Uterus (tissue), 4 donors: ENCODE data around the gene BCAS3. TPM values are rescaled to one million over a fixed set of nuclear protein-coding genes. Genes with fewer than 3 reads are reported as not detected.
A peak's percentile ranks its signal among the peaks of the same experiment; 100 is the strongest.

Experiments
- DNase-seq, 2 donors: peaks; one replicate each; pipeline ENCODE4 v3.0.0-alpha.2; 2019 to 2020
- H3K27ac ChIP-seq, 2 donors: fragments of 200-600 bp; sonication (generic); 1 replicate in 1 of 2; 2 replicates in 1 of 2; pipeline ENCODE4 v1.5.1; 2016 to 2018
- H3K27me3 ChIP-seq, 2 donors: fragments of 200-600 bp; sonication (generic); one replicate each; pipeline ENCODE4 v1.5.1; 2018 to 2019; ENCODE audit warnings: control low read depth in 1 of 2
- H3K36me3 ChIP-seq, 2 donors: fragments of 200-600 bp; sonication (generic); one replicate each; pipeline ENCODE4 v1.5.1; 2019; ENCODE audit warnings: control low read depth in 1 of 2
- H3K4me1 ChIP-seq, 2 donors: fragments of 200-600 bp; sonication (generic); one replicate each; pipeline ENCODE4 v1.5.1; 2018 to 2019; ENCODE audit warnings: control low read depth in 1 of 2
- H3K4me3 ChIP-seq, 2 donors: fragments of 200-600 bp; sonication (generic); 1 replicate in 1 of 2; 2 replicates in 1 of 2; pipeline ENCODE4 v1.5.1; 2018 to 2019; ENCODE audit warnings: mild to moderate bottlenecking in 1 of 2
- H3K9me3 ChIP-seq, 2 donors: fragments of 200-600 bp; sonication (generic); one replicate each; pipeline ENCODE4 v1.5.1; 2019; ENCODE audit warnings: control low read depth in 1 of 2
- POLR2A ChIP-seq, 2 donors: fragments of 450-650 bp; IDR thresholded peaks; one replicate each; pipeline ENCODE4 v1.6.1; 2016; ENCODE audit warnings: antibody characterized with exemption in 2 of 2, mild to moderate bottlenecking in 1 of 2, moderate library complexity in 1 of 2
- intact Hi-C: fragments of 100-400 bp; cut with DNase I; formaldehyde crosslinking; loops from one replicate; pipeline ENCODE4 v1.15.1; 2023; ENCODE audit warnings: low total_unique reads
- total RNA-seq, 4 donors: library from RNA; depleted of rRNA in 3 of 4; stranded (reverse); fragments of >200 nt in 3 of 4; gene quantifications; one replicate each; pipeline versions ENCODE4 v1.1.0 to v1.2.4, GENCODE V29; 2014 to 2023
- TF ChIP-seq, protein P1 (sequence below), 4 experiments: fragments of 200-600 bp in 2 of 4; fragments of 450-650 bp in 2 of 4; sonication (generic) in 2 of 4; IDR thresholded peaks; one replicate each; pipeline ENCODE4 v1.5.1; 2016 to 2019; ENCODE audit warnings: antibody characterized with exemption in 4 of 4, mild to moderate bottlenecking in 2 of 4, moderate library complexity in 1 of 4
- donor health status: DM: yes; HTN: yes; CAD: no.

The BCAS3 gene
- total RNA-seq, 4 donors from 2014 or later = 42.6 to 147 (median 83.7) TPM

DNA sequence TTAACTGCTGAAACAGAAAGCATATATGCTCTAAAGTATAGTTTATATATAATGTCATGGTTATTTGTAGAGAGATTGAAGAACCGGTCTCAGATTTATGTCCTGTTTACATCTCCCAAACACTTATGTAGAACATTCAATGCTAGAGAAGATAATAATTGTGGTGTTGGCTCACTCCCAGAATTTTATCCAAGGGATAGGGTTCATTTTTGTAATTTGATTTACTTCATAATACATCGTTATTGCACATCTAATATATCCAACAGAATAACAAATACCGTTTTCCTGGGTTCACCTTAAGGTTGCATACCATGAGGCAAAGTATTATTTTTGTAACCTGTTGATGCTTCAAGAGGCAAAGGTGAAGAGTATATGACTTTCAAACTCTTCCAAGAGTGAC lies 519.1 kb downstream of the BCAS3 start:
- no peak for DNase-seq
- intact Hi-C loops = no loop called here
- Histone ChIP-seq H3K4me1 (no peaks in the 10 kb centered on the region), H3K27ac (no peak overlapping the region), H3K9me3 (no peaks in the 10 kb centered on the region), H3K4me3 (no peak overlapping the region), H3K27me3 (no peaks in the 10 kb centered on the region), H3K36me3 (no peaks in the 10 kb centered on the region)
- TF ChIP-seq POLR2A (IDR thresholded peaks at IDR 0.05) = no peak
- TF ChIP-seq, protein P1, sequence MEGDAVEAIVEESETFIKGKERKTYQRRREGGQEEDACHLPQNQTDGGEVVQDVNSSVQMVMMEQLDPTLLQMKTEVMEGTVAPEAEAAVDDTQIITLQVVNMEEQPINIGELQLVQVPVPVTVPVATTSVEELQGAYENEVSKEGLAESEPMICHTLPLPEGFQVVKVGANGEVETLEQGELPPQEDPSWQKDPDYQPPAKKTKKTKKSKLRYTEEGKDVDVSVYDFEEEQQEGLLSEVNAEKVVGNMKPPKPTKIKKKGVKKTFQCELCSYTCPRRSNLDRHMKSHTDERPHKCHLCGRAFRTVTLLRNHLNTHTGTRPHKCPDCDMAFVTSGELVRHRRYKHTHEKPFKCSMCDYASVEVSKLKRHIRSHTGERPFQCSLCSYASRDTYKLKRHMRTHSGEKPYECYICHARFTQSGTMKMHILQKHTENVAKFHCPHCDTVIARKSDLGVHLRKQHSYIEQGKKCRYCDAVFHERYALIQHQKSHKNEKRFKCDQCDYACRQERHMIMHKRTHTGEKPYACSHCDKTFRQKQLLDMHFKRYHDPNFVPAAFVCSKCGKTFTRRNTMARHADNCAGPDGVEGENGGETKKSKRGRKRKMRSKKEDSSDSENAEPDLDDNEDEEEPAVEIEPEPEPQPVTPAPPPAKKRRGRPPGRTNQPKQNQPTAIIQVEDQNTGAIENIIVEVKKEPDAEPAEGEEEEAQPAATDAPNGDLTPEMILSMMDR (IDR thresholded peaks at IDR 0.05) = no peak

DNA sequence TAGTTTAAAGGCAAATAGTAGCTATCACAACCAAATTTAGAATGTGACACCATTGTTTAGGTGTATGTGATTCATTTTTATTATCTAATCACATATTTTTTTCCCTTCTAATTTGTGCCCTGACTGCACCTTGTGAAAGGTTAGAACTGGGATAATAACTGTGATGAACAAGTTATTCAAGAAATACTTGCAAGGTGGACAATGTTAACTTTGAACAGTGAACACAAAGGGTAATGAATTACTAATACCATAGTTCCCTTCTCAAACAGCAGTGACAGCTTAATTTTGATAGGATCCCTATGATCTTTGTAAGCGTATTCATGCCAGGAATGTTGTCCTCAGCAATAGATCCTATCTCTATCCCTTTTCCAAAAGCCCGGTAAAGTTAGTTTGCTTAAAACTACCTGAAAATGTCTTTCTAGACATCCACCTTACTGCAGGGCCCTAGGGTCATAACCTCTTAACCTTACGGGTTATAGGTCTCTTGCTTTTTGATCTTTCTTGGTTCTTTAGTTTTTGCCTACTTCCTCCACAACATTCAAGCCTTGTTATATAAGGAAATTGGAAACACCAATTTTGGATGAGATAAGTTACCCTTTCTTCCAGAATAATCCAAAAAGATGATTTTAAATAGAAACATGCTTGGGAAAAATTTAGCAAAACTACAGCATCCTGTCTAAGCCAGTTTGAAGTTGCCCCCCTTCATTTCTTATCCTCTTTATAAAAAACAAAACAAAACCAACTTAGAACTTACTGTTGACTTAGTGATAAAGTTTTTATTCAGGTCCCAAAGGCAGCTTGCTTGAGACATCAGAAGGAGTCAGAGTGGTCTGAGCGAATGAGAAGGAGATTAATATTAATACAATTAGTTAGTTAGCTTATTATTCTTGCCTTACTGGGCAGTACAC lies 522.0 kb downstream of the BCAS3 start:
- no peaks in the 10 kb centered on the region for H3K36me3 ChIP-seq
- no peak for DNase-seq
- intact Hi-C loops = no loop called here
- H3K4me3 ChIP-seq = no peak overlapping the region
- H3K4me1 ChIP-seq = no peaks in the 10 kb centered on the region
- no peaks in the 10 kb centered on the region for H3K27me3 ChIP-seq
- no peak for TF ChIP-seq POLR2A (IDR thresholded peaks at IDR 0.05)
- TF ChIP-seq, protein P1 (IDR thresholded peaks at IDR 0.05) = no peak
- H3K9me3 ChIP-seq = no peaks in the 10 kb centered on the region
- H3K27ac ChIP-seq = peak overlapping the region in 1 of 2 donors; percentile 15

DNA sequence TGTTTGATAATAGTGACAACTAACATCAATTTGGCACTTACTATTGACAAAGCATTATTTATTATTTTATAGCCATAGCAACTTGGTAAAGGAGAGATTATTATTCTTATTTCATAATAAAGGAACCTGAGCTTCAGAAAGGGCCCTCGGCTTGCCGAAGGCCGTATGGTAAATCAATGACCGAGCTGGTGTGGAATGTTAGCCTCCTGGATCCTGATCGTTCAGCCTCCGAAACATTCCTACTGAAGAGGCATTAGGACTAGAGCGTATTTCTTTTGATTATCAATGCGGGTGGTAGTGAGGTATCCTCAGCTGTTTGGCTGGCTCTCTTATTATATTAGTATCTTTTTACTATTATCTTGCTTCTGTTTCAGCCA lies 522.7 kb downstream of the BCAS3 start:
- Histone ChIP-seq H3K27ac (peak overlapping the region in 1 of 2 donors; percentile 15), H3K4me3 (no peak overlapping the region), H3K36me3 (no peaks in the 10 kb centered on the region), H3K27me3 (no peaks in the 10 kb centered on the region), H3K4me1 (no peaks in the 10 kb centered on the region), H3K9me3 (no peaks in the 10 kb centered on the region)
- no peak for TF ChIP-seq POLR2A (IDR thresholded peaks at IDR 0.05)
- TF ChIP-seq, protein P1 (IDR thresholded peaks at IDR 0.05) = no peak
- intact Hi-C loops = no loop called here
- no peak for DNase-seq

DNA sequence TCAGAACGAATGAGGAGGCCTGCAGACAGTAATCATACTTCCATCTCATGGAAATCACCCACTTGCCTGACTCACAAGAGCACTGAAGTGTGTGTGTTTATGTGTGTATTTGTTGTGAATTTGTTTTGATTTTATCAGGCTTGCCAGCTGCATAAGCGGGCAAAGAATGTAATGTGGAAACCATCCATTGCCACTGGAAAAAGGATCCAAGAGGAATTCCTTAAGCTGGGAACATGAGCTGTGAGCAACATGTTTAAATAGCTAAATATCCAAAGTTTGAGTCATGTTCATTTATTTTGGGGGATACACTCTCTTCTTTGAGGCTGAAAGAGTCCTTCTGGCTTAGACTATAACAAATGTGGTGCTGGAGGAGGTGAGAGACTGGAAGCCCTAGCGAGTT lies 523.6 kb downstream of the BCAS3 start:
- H3K27me3 ChIP-seq = no peaks in the 10 kb centered on the region
- TF ChIP-seq, protein P1 (IDR thresholded peaks at IDR 0.05) = no peak
- TF ChIP-seq POLR2A (IDR thresholded peaks at IDR 0.05) = no peak
- DNase-seq = no peak
- no peak overlapping the region for H3K4me3 ChIP-seq
- no peaks in the 10 kb centered on the region for H3K36me3 ChIP-seq
- no peaks in the 10 kb centered on the region for H3K9me3 ChIP-seq
- H3K27ac ChIP-seq = peak overlapping the region in 1 of 2 donors; percentile 7
- no peaks in the 10 kb centered on the region for H3K4me1 ChIP-seq
- intact Hi-C loops = no loop called here

DNA sequence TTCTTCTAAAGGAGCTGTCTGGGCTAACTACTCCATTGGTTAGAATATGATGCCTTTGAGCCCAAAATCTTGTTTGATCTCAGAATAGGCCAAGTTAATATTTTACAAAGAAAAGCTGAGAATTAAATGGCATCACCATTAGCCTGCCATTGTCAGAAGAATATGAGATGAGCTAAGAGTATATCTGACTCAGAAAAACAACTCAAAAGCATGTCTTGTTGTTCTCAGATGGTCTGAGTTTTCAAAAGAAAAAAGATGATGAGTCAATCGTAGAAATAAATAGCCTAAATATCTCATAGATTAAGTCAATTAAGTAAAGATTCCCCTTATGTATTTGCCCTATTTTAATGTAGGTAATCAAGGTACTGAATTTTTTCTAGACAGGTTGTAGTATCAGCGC lies 524.9 kb downstream of the BCAS3 start:
- Histone ChIP-seq H3K4me1 (no peaks in the 10 kb centered on the region), H3K27ac (no peak overlapping the region)

More for the DNA sequence above, 524.9 kb downstream of the BCAS3 start:
- intact Hi-C loops = no loop called here
- no peak for DNase-seq
- Histone ChIP-seq H3K27me3 (no peaks in the 10 kb centered on the region), H3K4me3 (no peak overlapping the region), H3K36me3 (no peaks in the 10 kb centered on the region), H3K9me3 (no peaks in the 10 kb centered on the region)
- TF ChIP-seq, protein P1 (IDR thresholded peaks at IDR 0.05) = no peak
- TF ChIP-seq POLR2A (IDR thresholded peaks at IDR 0.05) = no peak
